ENCODE measurements around the gene ZFAND3. TPM values are rescaled to one million over a fixed set of nuclear protein-coding genes. Genes with fewer than 3 reads are reported as not detected.

Gene ZFAND3
- polyA plus RNA-seq, 4 donors = 35.9 to 80.4 (median 40.9) TPM

DNA sequence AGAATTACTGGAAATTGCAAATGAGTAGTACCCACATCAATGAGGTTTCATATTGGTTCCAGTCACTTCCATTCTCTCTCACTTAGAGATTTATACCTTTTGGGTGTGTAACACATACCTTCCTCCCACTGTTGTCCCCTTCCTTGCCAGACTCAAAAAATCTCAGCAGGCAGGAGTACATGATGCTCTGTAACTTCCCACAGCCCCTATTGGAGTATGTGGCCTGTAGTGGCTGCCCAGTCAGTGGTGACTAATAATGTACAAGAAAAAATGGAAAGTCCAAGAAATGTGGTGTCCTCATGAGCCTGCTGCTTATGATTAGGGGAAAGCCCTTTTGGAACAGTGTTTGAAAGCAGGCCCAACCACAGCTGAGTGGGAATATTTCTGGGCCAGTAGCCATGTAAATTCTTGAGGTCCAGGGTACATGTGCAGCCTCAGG lies 312.0 kb downstream of the ZFAND3 start:
- no peak overlapping the region for H3K27ac ChIP-seq (ENCODE audit: low read depth in 1 of 3, low read length in 2 of 3)
- FAIRE-seq (no peak), DNase-seq (no peak)
- H3K27me3 ChIP-seq (ENCODE audit: control insufficient read depth in 3 of 3, insufficient read depth in 3 of 3, low read length in 3 of 3) = no peaks in the 10 kb centered on the region
- H3K9me3 ChIP-seq (ENCODE audit: control insufficient read depth in 2 of 2, insufficient read depth in 1 of 2, low read depth in 1 of 2, low read length in 1 of 2) = no peaks in the 10 kb centered on the region
- no peaks in the 10 kb centered on the region for H3K4me1 ChIP-seq (ENCODE audit: control insufficient read depth in 3 of 3, insufficient read depth in 2 of 3, low read depth in 1 of 3, low read length in 2 of 3)
- peaks cover 0 to 10% (median 3%) of the 10 kb centered on the region in 3 donors for H3K36me3 ChIP-seq (ENCODE audit: control insufficient read depth in 3 of 3, insufficient read depth in 2 of 3, low read depth in 1 of 3, low read length in 3 of 3)
- H3K4me3 ChIP-seq (ENCODE audit: low read depth in 1 of 3, low read length in 3 of 3) = no peak overlapping the region

DNA sequence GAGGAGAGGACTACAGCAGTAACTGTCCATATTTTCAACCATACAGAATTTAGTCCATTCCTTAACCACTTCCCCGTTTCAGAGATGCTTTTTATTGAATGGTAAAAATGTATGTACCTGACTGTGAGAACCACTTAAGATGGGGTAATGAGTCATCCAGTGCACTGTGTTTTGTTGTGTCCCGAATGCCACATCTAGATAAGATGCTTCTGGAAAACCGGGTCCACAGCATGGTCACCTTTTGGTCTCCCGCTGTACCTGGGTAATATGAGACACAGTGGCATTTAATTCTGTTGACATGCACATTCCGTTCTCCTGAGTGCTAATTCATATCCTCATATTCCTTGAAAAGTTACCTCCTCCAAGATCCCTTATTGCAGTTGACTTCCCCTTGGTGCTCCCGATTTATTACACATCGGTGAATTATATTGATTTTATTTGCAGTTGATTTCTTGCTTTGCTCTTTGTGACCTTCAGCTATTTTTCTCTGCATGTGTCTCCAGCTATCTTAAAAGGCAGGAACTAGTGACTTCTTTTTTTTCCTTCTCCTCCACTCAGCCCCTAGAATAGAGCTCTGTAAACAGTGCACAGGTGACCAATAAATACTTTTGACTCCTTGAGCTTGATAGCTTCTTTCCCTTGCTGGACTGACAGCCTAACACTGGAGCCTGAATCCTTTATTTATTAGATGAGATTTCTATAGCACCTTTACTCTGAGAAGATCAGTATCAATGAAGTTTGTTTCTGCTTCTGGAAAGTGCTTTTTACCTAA lies 314.6 kb downstream of the ZFAND3 start:
- peaks cover 0 to 11% (median 3%) of the 10 kb centered on the region in 3 donors for H3K36me3 ChIP-seq (ENCODE audit: control insufficient read depth in 3 of 3, insufficient read depth in 2 of 3, low read depth in 1 of 3, low read length in 3 of 3)
- DNase-seq = peak in 1 of 2 donors; percentile 45
- H3K9me3 ChIP-seq (ENCODE audit: control insufficient read depth in 2 of 2, insufficient read depth in 1 of 2, low read depth in 1 of 2, low read length in 1 of 2) = no peaks in the 10 kb centered on the region
- no peaks in the 10 kb centered on the region for H3K27me3 ChIP-seq (ENCODE audit: control insufficient read depth in 3 of 3, insufficient read depth in 3 of 3, low read length in 3 of 3)
- no peaks in the 10 kb centered on the region for H3K4me1 ChIP-seq (ENCODE audit: control insufficient read depth in 3 of 3, insufficient read depth in 2 of 3, low read depth in 1 of 3, low read length in 2 of 3)
- no peak overlapping the region for H3K4me3 ChIP-seq (ENCODE audit: low read depth in 1 of 3, low read length in 3 of 3)
- H3K27ac ChIP-seq (ENCODE audit: low read depth in 1 of 3, low read length in 2 of 3) = no peak overlapping the region
- 87 to 90% (median 89%) methylated on average over 7 of the region's 7 CpGs for WGBS, 3 donors
- FAIRE-seq = no peak

DNA sequence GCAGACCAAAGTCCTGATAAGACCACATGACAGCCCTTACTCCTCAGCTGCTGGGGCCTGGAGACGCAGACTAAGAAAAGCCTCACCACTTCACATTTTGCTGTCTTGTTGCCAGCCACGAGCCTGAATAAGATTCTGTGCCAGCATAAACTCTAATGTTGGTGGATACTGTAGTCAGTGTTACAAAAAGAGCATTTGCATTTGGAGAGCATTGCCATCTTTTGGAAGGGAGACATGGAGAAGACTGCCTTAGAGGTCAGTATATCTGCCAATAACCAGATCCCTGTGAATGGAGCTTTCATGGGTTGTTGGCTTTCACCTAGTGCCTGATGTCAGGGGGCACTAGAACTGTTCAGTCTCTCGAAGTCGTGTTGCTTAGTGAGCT lies 315.2 kb downstream of the ZFAND3 start:
- Histone ChIP-seq H3K27ac (ENCODE audit: low read depth in 1 of 3, low read length in 2 of 3) (no peak overlapping the region), H3K9me3 (ENCODE audit: control insufficient read depth in 2 of 2, insufficient read depth in 1 of 2, low read depth in 1 of 2, low read length in 1 of 2) (no peaks in the 10 kb centered on the region), H3K4me1 (ENCODE audit: control insufficient read depth in 3 of 3, insufficient read depth in 2 of 3, low read depth in 1 of 3, low read length in 2 of 3) (no peaks in the 10 kb centered on the region), H3K27me3 (ENCODE audit: control insufficient read depth in 3 of 3, insufficient read depth in 3 of 3, low read length in 3 of 3) (no peaks in the 10 kb centered on the region), H3K36me3 (ENCODE audit: control insufficient read depth in 3 of 3, insufficient read depth in 2 of 3, low read depth in 1 of 3, low read length in 3 of 3) (peaks cover 0 to 11% (median 5%) of the 10 kb centered on the region in 3 donors), H3K4me3 (ENCODE audit: low read depth in 1 of 3, low read length in 3 of 3) (no peak overlapping the region)
- FAIRE-seq = no peak
- 75 to 86% (median 84%) methylated on average over 4 of the region's 4 CpGs for WGBS, 3 donors
- DNase-seq = no peak

DNA sequence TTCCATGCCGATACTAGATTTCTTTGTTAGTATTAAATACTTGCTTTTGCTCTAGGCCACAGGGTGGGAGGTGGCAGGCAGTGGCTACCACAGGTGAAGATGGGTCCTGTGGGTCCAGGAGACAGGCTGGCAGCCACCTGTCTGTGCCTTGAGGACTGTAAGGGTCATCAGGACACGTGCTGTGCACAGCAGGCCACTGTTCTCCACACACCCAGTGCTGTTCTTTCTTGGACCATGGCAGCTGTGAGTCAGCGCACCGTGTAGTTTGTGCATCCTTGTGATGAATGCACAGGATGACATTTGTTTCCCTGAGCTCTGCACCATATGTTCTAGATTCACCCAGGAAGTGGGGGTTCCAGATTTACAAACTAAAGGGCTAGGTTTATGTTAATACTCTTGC lies 317.0 kb downstream of the ZFAND3 start:
- Histone ChIP-seq H3K4me3 (ENCODE audit: low read depth in 1 of 3, low read length in 3 of 3) (no peak overlapping the region), H3K36me3 (ENCODE audit: control insufficient read depth in 3 of 3, insufficient read depth in 2 of 3, low read depth in 1 of 3, low read length in 3 of 3) (peaks cover 0 to 11% (median 5%) of the 10 kb centered on the region in 3 donors), H3K4me1 (ENCODE audit: control insufficient read depth in 3 of 3, insufficient read depth in 2 of 3, low read depth in 1 of 3, low read length in 2 of 3) (no peaks in the 10 kb centered on the region), H3K27me3 (ENCODE audit: control insufficient read depth in 3 of 3, insufficient read depth in 3 of 3, low read length in 3 of 3) (no peaks in the 10 kb centered on the region), H3K27ac (ENCODE audit: low read depth in 1 of 3, low read length in 2 of 3) (no peak overlapping the region), H3K9me3 (ENCODE audit: control insufficient read depth in 2 of 2, insufficient read depth in 1 of 2, low read depth in 1 of 2, low read length in 1 of 2) (no peaks in the 10 kb centered on the region)
- WGBS, 3 donors = 84 to 93% (median 93%) methylated on average over 4 of the region's 4 CpGs
- DNase-seq (no peak), FAIRE-seq (no peak)

DNA sequence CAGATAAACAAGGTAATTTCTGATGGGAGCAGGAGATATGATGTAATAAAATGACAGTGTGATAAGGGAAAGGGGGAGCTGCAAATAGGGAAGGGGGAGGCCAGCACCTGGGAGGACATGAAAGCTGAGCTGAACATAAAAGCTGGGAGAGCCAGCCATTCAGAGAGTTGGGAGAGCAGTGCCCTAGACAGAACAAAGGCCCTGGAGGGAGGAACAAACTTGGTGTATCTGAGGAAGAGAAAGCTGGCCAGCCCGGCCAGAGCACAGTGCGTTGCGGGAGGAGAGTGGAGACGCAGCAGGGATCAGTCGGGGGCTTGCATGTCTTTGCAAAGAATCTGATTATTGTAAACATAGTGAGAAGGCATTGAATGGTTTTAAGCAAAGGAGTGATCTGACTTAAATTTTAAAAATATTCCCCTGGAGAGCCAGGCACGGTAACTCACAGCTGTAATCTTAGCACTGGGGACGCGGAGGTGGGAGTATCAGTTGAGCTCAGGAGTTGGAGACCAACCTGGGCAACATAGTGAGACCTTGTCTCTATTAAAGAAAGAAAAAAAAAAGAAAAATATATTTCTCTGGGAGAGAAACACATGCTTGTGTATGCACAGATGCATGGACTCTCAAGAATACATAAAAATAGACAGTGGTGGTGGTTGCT lies 318.2 kb downstream of the ZFAND3 start:
- Histone ChIP-seq H3K27ac (ENCODE audit: low read depth in 1 of 3, low read length in 2 of 3) (no peak overlapping the region), H3K4me3 (ENCODE audit: low read depth in 1 of 3, low read length in 3 of 3) (no peak overlapping the region), H3K4me1 (ENCODE audit: control insufficient read depth in 3 of 3, insufficient read depth in 2 of 3, low read depth in 1 of 3, low read length in 2 of 3) (no peaks in the 10 kb centered on the region), H3K9me3 (ENCODE audit: control insufficient read depth in 2 of 2, insufficient read depth in 1 of 2, low read depth in 1 of 2, low read length in 1 of 2) (no peaks in the 10 kb centered on the region), H3K27me3 (ENCODE audit: control insufficient read depth in 3 of 3, insufficient read depth in 3 of 3, low read length in 3 of 3) (no peaks in the 10 kb centered on the region), H3K36me3 (ENCODE audit: control insufficient read depth in 3 of 3, insufficient read depth in 2 of 3, low read depth in 1 of 3, low read length in 3 of 3) (peaks cover 0 to 18% (median 12%) of the 10 kb centered on the region in 3 donors)
- DNase-seq (no peak), FAIRE-seq (no peak)
- WGBS, 3 donors = 95 to 97% (median 97%) methylated on average over 8 of the region's 8 CpGs

DNA sequence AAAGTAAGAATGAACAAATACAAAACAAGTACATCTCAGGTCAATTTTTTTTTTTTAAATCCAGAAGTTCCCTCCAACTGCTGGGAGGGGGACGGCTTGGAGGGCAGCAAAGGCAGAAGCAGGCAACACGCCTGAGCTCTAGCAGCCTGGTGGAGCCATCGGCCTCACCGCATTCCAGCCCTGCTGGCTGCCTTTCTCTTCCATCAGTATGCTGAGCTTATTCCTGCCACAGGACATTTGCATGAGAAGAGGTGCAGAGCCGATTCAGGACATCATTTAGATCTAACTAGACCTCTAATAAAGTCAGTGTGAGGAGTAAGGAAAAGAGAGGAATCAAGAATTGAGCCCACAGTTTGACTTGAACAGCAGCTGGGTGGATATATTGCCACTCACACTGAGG lies 318.8 kb downstream of the ZFAND3 start:
- no peaks in the 10 kb centered on the region for H3K27me3 ChIP-seq (ENCODE audit: control insufficient read depth in 3 of 3, insufficient read depth in 3 of 3, low read length in 3 of 3)
- no peaks in the 10 kb centered on the region for H3K4me1 ChIP-seq (ENCODE audit: control insufficient read depth in 3 of 3, insufficient read depth in 2 of 3, low read depth in 1 of 3, low read length in 2 of 3)
- no peaks in the 10 kb centered on the region for H3K9me3 ChIP-seq (ENCODE audit: control insufficient read depth in 2 of 2, insufficient read depth in 1 of 2, low read depth in 1 of 2, low read length in 1 of 2)
- no peak for FAIRE-seq
- DNase-seq = no peak
- H3K27ac ChIP-seq (ENCODE audit: low read depth in 1 of 3, low read length in 2 of 3) = no peak overlapping the region
- H3K36me3 ChIP-seq (ENCODE audit: control insufficient read depth in 3 of 3, insufficient read depth in 2 of 3, low read depth in 1 of 3, low read length in 3 of 3) = peaks cover 0 to 22% (median 12%) of the 10 kb centered on the region in 3 donors
- H3K4me3 ChIP-seq (ENCODE audit: low read depth in 1 of 3, low read length in 3 of 3) = no peak overlapping the region
- WGBS, 3 donors = 94 to 99% (median 97%) methylated on average over 5 of the region's 5 CpGs

DNA sequence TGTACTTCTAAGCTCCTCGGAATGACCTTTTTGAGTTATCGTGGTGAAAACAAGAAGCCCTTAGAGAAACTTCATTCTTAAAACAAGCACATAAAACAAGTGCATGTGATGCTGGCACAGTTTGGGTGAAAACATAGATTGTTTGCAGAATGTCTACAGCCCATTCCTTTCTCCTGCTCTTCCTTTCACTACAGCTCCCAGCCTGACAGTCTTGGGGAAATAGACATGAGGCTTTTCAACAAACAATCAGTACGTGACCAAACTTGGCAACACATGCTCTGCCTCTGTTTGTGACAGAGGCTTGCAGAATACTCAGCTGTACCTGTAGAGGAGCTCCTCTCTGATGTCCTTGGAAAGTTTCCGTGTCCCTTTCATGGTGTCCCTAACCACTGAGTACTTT lies 321.6 kb downstream of the ZFAND3 start:
- FAIRE-seq (no peak), DNase-seq (no peak)
- Histone ChIP-seq H3K27ac (ENCODE audit: low read depth in 1 of 3, low read length in 2 of 3) (no peak overlapping the region), H3K9me3 (ENCODE audit: control insufficient read depth in 2 of 2, insufficient read depth in 1 of 2, low read depth in 1 of 2, low read length in 1 of 2) (no peaks in the 10 kb centered on the region), H3K36me3 (ENCODE audit: control insufficient read depth in 3 of 3, insufficient read depth in 2 of 3, low read depth in 1 of 3, low read length in 3 of 3) (peaks cover 2 to 30% (median 10%) of the 10 kb centered on the region in 3 donors), H3K4me1 (ENCODE audit: control insufficient read depth in 3 of 3, insufficient read depth in 2 of 3, low read depth in 1 of 3, low read length in 2 of 3) (no peaks in the 10 kb centered on the region), H3K27me3 (ENCODE audit: control insufficient read depth in 3 of 3, insufficient read depth in 3 of 3, low read length in 3 of 3) (no peaks in the 10 kb centered on the region), H3K4me3 (ENCODE audit: low read depth in 1 of 3, low read length in 3 of 3) (no peak overlapping the region)
- WGBS, 3 donors = 87 to 95% (median 93%) methylated on average over 4 of the region's 4 CpGs

GRCh38 chr6:38141716-38142115 lies 322.2 kb downstream of the ZFAND3 start:
- DNase-seq (no peak), FAIRE-seq (no peak)
- no peaks in the 10 kb centered on the region for H3K27me3 ChIP-seq (ENCODE audit: control insufficient read depth in 3 of 3, insufficient read depth in 3 of 3, low read length in 3 of 3)
- H3K27ac ChIP-seq (ENCODE audit: low read depth in 1 of 3, low read length in 2 of 3) = no peak overlapping the region
- no peaks in the 10 kb centered on the region for H3K4me1 ChIP-seq (ENCODE audit: control insufficient read depth in 3 of 3, insufficient read depth in 2 of 3, low read depth in 1 of 3, low read length in 2 of 3)
- no peaks in the 10 kb centered on the region for H3K9me3 ChIP-seq (ENCODE audit: control insufficient read depth in 2 of 2, insufficient read depth in 1 of 2, low read depth in 1 of 2, low read length in 1 of 2)
- H3K4me3 ChIP-seq (ENCODE audit: low read depth in 1 of 3, low read length in 3 of 3) = no peak overlapping the region
- WGBS, 3 donors = 88 to 95% (median 94%) methylated on average over 6 of the region's 6 CpGs
- peaks cover 2 to 28% (median 10%) of the 10 kb centered on the region in 3 donors for H3K36me3 ChIP-seq (ENCODE audit: control insufficient read depth in 3 of 3, insufficient read depth in 2 of 3, low read depth in 1 of 3, low read length in 3 of 3)
